ENCODE data around the gene QRFPR.
"Not testable (repeated sequence)": the region's sequence is repeated elsewhere in the genome, so short reads cannot be mapped to it uniquely, and the experiment has no call there.

The QRFPR gene

DNA sequence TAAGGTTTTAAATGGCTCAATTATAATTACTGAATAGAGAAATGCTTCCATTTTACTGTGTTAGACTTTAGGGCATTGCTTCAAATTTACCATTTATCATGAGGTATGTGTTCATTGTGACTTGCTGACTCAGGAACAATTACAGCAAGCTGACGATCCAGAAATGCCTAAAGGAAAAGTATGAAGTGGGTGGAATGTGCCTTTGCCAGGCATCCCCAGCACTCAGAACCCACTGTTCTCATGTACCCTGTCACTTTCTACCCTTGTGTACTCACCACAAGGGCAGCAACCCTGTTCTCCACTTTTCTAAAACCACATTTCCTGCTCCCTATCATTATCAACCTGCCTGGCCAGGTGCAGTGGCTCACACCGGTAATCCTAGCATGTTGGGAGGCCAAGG is 41.5 kb downstream of the QRFPR start:
- no peak for DNase-seq (ENCODE audit: low spot score)

DNA sequence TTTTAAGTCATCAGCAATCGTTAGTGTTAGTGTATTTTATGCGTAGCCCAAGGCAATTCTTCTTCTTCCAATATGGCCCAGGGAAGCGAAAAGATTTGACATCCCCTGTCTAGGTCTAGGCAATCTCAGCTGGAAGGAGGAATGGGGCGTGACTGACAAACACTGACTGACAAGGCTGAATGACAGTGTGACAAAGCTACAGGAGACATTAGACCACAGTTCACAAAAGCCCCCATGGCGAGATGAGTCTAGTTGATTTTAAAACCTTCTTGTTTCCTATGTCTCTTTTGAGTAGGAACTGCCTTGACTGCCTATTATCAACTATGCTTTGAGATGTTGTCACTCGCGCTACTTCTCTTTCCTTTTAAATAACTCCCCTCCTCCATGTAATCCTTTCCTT is 42.3 kb downstream of the QRFPR start:
- DNase-seq (ENCODE audit: low spot score) = no peak

DNA sequence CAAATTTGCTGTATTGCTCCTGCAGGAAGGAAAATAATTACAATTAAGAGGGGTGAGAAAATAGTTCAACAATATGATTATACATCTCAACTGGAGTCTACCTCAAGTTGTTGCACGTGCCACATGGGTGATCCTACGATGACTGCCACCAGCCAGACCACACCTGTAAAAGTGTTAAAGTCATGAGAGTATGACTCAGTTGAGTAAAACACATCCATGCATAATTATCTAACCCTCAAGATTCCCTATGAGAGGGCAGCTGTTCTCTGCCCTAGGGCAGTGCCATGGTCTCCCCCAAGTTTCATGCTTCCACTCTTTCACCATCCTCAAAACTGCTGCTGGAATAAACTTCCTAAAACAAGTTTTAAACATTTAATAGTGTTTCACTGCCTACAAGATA is 44.1 kb downstream of the QRFPR start:
- no peak for DNase-seq (ENCODE audit: low spot score)

DNA sequence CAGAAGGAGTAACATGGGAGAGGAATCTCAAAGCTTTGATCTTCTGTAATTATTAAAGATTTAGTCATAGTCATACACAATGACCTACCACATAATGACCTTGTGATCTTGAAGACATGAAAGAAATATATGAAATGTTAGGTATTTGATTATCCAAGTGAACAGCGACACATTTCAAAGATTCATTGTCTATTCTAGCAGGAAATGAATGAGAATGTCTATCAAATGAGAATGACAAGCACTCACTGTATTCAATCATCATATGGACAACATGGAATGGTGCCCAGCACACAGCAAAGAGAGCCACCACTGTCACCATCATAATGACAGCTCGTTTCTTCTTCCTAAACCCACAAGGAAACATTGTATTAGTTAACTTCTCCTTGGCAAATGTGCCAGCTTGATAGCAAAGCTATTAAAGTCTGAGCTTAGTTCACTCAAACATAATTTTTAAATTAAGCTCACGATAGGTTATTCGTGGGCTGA is 50.6 kb downstream of the QRFPR start:
- no peak for DNase-seq (ENCODE audit: low spot score)

DNA sequence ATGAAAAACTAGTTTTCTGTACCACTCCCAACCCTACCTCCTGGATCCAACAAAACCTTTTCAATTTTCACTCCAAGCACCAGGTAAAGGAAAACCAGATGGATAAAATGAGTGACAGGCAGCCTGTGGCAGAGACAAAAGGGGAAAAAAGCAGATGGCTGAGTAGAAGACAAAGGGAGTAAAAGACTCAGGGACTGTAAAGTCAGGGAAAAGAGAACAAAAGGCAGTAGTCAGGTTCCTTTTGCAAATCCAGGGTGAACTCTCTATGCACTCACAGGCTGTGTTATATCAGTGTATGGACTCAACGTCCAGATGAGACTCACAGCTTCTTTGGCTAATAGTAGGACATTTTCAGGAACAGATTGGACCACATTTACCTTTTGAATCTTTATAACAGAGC is 54.2 kb downstream of the QRFPR start:
- DNase-seq (ENCODE audit: low spot score) = no peak

DNA sequence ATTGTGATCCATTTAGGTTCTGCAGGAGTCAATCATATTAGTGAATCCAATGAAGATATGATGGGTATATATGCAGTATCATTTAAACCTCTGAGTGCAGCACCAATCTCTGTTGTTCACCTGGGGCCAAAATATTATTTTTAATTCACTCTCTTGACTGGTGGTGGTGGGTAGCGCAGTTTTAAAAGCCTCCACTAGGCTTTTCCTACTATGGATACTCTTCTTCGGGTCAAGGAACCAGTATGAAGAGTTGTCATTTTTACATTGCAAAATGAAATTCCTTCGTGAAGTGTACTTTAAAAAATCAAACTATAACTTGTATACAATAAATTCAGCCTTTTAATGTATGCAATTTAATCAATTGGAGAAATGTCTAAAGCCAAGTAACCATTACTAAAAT is 56.5 kb downstream of the QRFPR start:
- DNase-seq (ENCODE audit: low spot score) = no peak

DNA sequence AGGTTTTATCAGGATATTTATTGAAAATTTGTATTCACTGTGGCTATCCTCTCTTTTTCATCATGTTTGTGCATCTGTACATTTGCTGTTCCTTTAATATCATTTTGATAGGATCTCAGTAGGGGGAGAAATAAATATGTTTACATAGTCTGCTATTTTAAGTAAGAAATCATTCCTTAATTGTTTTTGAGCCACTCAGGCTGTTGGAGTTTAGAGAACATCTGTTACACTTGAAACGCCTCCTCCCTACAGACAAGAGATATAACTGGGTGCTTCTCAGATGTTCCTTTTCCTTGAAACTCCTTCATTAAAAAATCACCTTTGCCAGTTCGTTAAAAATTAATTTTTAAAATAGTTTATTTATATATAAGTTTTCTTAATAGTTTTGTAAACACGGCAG is 59.4 kb downstream of the QRFPR start:
- DNase-seq (ENCODE audit: low spot score) = no peak

DNA sequence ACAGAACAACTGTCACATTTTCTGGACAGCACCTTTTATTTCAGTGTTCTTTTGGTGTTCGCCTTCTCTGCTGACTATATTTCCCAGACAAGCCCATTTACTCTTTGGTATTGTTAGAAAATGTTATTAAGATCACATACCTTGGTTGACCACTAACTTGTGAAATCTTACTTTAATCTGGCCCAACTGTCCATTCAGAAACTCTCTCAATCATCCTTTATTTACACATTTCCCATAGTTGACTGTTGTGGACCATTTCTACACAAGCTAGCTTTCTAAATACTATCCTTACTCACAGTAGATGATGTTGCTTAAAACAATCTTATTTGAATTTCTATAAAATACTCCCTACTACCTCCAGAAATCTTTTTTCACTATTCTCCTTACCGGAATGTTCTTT is 64.7 kb downstream of the QRFPR start:
- DNase-seq (ENCODE audit: low spot score) = no peak

DNA sequence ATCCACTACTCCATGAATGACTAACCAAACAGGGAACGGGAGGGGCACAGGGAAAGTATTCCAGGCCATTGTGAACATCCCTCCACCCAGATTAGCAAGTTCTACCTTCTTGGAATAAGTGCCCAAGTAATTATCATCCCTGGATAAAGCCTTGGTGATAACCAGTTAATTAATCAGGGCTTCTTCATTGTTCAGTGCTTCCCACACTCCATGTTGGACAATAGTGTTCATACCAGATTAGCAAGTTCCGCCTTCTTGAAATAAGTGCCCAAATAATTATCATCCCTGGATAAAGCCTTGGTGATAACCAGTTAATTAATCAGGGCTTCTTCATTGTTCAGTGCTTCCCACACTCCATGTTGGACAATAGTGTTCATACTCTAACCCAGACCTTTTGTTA is 67.4 kb downstream of the QRFPR start:
- DNase-seq (ENCODE audit: low spot score) = not testable (repeated sequence)

DNA sequence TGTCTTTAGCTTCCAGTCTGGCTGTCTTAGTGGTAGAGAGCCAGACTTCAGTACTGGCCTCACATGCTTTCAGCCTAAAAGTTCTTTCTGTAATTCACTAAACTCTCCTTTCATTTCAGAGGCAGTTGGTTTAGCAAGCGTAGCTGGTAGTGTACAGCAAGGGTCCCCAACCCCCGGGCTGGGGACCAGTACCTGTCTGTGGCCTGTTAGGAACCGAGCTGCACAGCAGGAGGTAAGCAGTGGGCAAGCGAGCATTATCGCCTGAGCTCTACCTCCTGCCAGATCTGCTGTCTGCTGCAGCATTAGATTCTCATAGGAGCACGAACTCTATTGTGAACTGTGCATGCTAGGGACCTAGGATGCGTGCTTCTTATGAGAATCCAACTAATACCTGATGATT is 72.0 kb downstream of the QRFPR start:
- no peak for DNase-seq (ENCODE audit: low spot score)

DNA sequence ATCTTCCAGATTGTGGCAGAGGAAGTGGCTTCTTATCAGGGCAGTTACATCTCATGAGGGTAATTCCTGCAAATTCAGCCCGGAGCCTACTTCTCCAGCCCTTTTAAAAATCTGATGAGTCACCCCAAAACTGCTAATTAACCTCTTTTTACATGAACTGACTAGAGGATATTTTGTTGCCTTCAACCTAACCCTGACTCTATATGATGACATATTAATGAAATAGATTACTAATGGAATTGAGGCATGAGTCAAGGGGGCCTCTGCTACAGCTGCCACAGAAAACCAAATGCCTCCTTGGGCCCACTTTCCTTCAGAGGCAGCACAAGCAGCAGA is 72.5 kb downstream of the QRFPR start:
- DNase-seq (ENCODE audit: low spot score) = no peak

DNA sequence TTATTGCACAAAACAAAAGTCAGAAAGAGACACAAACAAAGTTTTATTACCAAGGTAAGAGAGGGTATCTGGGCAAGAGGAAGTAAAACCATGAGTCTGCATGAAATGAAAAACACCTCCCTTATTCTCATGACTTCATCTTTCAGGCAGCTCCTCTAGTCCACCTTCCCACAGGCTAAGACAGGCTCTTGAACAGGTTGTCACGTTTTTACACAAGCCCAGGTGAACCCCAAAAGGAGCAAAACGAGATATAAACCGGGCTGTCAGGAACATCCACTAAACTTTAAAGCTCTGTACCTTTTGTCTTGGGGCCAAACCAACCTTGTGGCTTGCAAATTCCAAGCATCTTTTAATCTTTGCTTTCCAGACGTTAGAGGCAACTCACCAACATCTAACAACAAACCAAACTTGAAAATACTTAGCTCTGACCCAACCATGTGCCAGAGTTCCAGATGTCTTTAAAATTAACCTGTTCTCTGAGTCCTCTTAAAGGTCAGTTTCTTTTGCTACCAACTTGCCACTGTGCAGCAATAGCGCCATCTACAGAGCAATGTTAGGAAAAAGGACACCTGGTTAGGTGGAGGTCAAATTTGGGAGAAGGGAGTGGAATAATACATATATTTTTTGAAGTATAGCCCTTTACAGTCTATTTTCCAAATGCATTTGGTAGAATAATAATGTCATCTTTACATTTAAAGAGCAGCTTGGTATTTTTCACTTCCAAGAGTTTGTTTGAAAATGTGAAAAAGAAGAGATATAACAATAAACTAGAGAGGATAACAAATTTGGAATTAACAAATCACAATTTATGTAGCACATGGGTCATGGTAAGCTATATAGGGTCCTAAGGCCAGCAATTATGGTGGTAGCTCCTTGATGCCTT is 73.1 kb downstream of the QRFPR start:
- DNase-seq (ENCODE audit: low spot score) = peak; percentile 69

DNA sequence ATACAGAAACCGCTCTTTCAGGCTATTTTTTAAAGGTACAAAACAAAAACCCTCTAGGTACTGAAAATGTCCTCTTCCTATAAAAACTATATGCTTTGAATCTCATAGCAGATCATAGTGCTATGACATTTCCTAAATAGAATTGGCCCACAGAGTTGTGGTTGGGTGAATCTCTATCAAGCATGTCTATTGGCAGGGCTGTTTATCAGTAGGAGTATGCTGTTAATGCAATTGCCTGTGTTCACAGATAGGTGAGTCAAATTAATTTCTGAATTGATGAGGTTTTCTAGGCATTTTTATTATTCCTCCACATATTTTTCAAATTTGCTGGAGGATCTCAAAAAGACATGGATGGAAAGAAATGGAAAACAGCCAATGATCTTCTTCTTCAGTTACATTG is 73.9 kb downstream of the QRFPR start:
- no peak for DNase-seq (ENCODE audit: low spot score)

DNA sequence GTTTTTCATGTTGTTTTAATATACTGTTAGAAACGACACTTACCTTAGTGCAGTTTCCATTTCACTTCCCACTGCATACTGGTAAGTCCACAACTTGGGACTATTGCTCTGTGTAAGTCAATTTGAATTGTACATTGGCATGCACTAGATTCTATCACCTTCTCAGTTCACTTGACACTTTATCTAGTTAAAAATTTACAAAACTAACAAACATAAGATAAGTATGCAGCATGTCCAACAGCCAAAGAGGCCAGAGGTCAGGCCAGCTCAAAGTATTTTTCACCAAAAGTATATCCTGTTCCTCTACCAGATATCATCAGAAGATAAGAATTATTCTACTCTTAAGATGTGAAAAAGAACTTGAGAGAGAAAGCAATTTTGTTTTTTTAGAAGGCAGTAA is 75.9 kb downstream of the QRFPR start:
- no peak for DNase-seq (ENCODE audit: low spot score)

DNA sequence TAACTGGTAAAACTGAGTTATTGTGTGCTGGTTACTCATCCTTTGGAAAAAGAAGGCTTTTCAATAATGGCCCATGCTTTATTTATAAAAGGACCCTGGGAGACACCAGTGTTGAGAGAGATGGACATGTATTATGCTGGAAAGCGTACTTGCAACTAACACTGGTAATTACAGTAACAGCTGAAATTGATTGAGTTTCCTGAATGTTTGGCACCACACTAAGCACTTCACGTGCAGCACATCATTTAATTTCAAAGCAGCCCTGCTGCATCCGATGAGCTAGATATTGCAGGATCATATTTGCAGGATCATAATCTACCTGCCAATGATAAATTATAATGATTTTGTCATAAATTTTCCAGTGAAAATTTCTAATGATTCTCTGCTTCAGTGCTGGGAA is 81.5 kb downstream of the QRFPR start:
- DNase-seq (ENCODE audit: low spot score) = no peak

DNA sequence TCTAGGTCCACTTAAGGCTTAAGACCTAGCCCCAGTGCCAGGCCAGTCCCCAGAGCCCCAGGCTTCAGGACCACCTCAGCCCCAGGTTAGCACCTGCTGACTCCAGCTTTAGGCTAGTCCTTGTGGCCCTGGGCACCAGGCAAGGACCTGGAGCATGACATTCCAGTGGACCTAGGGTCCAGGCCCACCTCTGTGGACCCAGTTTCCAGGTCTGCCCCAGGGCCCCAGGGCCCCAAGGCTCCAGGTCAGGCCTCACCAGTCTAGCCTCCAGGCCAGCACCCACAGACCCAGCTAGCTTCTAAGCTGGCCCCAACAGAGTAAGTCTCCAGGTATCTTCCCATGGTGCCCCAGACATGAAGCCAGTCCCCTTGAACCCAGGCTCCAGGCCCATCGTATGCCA is 97.5 kb downstream of the QRFPR start:
- DNase-seq (ENCODE audit: low spot score) = no peak

DNA sequence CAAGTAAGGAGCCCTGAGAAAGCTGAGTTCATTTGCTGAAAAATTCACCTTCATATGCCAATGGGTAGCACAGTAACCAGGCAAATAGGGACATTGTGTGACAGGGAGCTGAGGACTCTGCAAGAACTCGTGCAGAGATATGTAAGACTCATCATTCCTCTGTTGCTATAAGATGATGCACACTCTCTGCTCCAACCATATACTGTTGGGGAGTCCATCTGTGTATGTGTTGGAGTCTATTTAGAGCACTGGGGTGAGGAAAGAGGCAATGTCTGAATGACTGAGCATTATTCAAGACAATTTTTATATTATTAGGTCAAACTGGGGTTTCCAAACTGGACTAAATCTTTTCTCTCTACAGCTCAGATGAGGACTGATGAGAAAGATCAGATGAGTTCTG is 100.4 kb downstream of the QRFPR start:
- no peak for DNase-seq (ENCODE audit: low spot score)

DNA sequence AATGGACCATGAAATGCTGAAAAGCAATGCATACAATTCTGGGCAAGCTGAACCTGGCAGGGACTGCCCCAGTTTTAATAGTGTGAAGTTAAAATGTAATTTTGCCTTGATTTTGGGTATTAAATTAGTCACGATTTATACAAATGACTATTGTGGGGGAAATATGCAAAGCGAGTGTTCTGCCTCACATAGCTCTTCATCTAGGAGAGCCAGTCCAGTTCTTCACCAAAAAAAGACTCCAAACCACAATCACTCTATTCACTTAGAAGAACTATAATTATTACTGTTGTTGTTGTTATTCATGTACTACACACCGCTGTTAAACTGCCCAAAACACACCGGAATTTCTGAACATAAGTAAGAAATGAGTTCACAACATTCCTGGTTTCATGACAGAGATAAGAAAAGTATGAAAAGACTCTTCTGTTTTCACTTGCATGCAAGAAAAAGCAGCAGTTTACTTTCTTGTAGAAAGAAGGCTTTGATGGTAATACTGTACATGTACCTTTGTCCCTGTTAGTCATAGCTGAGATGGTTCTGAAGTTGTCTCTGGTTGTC is 101.9 kb downstream of the QRFPR start:
- DNase-seq (ENCODE audit: low spot score) = no peak
